Measurements from ENCODE around the gene XPR1.

GRCh38 chr1:180731131-180731530 lies 99.3 kb downstream of the XPR1 start:
- TF ChIP-seq CTCF (IDR thresholded peaks at IDR 0.05): no peak
- no peak for TF ChIP-seq POLR2A (IDR thresholded peaks at IDR 0.05; ENCODE audit: low read depth)

Measured in esophagus muscularis mucosa (tissue), 3 donors.